OCI-LY3 (cell line): Measurements from ENCODE around the gene CNDP1.

Experiments used
- EZH2phosphoT487 ChIP-seq: fragments of 200-600 bp; shearing (Covaris generic); IDR thresholded peaks from 2 replicates; pipeline ENCODE4 v1.6.1; 2018; ENCODE audit warnings: antibody characterized with exemption, mixed run types, low read depth
- TF ChIP-seq, protein P1 (sequence below): fragments of 200-600, 300-600 bp; sonication (generic); IDR thresholded peaks from 2 replicates; pipeline ENCODE4 v1.5.1; 2014; ENCODE audit warnings: antibody characterized with exemption, low read length, low read depth

DNA sequence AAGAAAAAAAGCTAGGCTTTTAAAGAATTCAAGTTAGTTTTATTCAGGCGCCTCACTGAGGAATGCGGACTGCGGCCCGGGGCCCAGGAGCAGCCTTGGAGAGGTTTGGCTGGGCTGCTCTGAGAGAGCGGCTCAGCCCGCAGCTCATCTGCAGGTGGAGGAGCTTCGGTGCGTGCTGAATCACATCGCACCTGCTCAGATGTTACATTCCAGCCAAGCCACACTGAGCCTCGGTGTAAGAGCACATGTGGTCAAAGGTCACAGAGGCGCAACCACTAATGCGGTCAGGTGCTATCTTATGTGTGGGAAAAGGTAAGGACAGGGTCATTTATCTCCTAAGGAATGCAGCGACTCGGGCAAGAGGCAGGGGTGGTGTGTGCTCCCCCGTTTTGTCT, 17.1 kb upstream of the CNDP1 start:
- TF ChIP-seq, protein P1, sequence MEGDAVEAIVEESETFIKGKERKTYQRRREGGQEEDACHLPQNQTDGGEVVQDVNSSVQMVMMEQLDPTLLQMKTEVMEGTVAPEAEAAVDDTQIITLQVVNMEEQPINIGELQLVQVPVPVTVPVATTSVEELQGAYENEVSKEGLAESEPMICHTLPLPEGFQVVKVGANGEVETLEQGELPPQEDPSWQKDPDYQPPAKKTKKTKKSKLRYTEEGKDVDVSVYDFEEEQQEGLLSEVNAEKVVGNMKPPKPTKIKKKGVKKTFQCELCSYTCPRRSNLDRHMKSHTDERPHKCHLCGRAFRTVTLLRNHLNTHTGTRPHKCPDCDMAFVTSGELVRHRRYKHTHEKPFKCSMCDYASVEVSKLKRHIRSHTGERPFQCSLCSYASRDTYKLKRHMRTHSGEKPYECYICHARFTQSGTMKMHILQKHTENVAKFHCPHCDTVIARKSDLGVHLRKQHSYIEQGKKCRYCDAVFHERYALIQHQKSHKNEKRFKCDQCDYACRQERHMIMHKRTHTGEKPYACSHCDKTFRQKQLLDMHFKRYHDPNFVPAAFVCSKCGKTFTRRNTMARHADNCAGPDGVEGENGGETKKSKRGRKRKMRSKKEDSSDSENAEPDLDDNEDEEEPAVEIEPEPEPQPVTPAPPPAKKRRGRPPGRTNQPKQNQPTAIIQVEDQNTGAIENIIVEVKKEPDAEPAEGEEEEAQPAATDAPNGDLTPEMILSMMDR = no peak
- TF ChIP-seq EZH2phosphoT487 = no peak
